Sigmoid colon (tissue), 7 donors: ENCODE data around the gene POMC. TPM values are rescaled to one million over a fixed set of nuclear protein-coding genes. Genes with fewer than 3 reads are reported as not detected.

Experiments used
- DNase-seq: peaks from one replicate; pipeline ENCODE4 v3.0.0-alpha.2; 2019
- H3K27ac ChIP-seq, 4 donors: fragments of 200-600 bp; sonication (generic); one replicate each; pipeline ENCODE4 v1.5.1; 2016 to 2019; ENCODE audit warnings: mild to moderate bottlenecking in 1 of 4
- H3K27me3 ChIP-seq, 3 donors: fragments of 200-600 bp; sonication (generic); one replicate each; pipeline ENCODE4 v1.5.1; 2019; ENCODE audit warnings: mild to moderate bottlenecking in 1 of 3
- H3K36me3 ChIP-seq, 4 donors: fragments of 200-600 bp; sonication (generic); one replicate each; pipeline ENCODE4 v1.5.1; 2016 to 2019
- H3K4me1 ChIP-seq, 4 donors: fragments of 200-600 bp; sonication (generic); one replicate each; pipeline ENCODE4 v1.5.1; 2017 to 2019
- H3K4me3 ChIP-seq, 4 donors: fragments of 200-600 bp; sonication (generic); one replicate each; pipeline ENCODE4 v1.5.1; 2017 to 2019; ENCODE audit warnings: mild to moderate bottlenecking in 2 of 4, moderate library complexity in 1 of 4
- H3K9me3 ChIP-seq, 4 donors: fragments of 200-600 bp in 3 of 4; sonication (generic) in 3 of 4; one replicate each; pipeline versions ENCODE4 v1.5.1 to v1.6.1; 2013 to 2019
- CTCF ChIP-seq, 4 experiments: fragments of 450-650 bp in 3 of 4; fragments of 200-600 bp in 1 of 4; IDR thresholded peaks; one replicate each; pipeline ENCODE4 v1.5.1; 2016 to 2019; ENCODE audit warnings: antibody characterized with exemption in 4 of 4, mild to moderate bottlenecking in 3 of 4, moderate library complexity in 2 of 4
- EP300 ChIP-seq, 4 donors: sonication (generic); formaldehyde crosslinking; IDR thresholded peaks; one replicate each; pipeline ENCODE4 v1.6.1; 2017; ENCODE audit warnings: antibody characterized with exemption in 4 of 4
- POLR2A ChIP-seq, 2 donors: fragments of 450-650 bp; IDR thresholded peaks; one replicate each; pipeline ENCODE4 v1.6.1; 2016; ENCODE audit warnings: antibody characterized with exemption in 2 of 2, mild to moderate bottlenecking in 2 of 2, moderate library complexity in 2 of 2
- POLR2AphosphoS5 ChIP-seq, 4 donors: sonication (generic); formaldehyde crosslinking; IDR thresholded peaks; one replicate each; pipeline ENCODE4 v1.6.1; 2017; ENCODE audit warnings: antibody characterized with exemption in 4 of 4
- WGBS, 2 donors: extraction: QIAGEN DNeasy Blood & Tissue Kit; methylation state at CpG; one replicate each; pipeline ENCODE4 v1.1.7; 2013; 5-methylcytosine and 5-hydroxymethylcytosine counted together
- intact Hi-C: fragments of 100-400 bp; cut with DNase I; formaldehyde crosslinking; loops from one replicate; pipeline ENCODE4 v1.15.1; 2023
- polyA plus RNA-seq, 3 donors: library from polyadenylated mRNA; stranded (reverse); fragments of 200-250 nt; gene quantifications; one replicate each; pipeline ENCODE4 v1.2.3, GENCODE V29; 2013
- total RNA-seq, 4 donors: library from RNA; depleted of rRNA; stranded (reverse); fragments of >200 nt; gene quantifications; one replicate each; pipeline ENCODE4 v1.1.0, GENCODE V29; 2016
- donor health status: healthy with polysubstance abuse.
- donor health status: Bipolar disorder and iron deficiency.
- donor health status: healthy.

Gene POMC
- total and polyA plus RNA-seq, 7 donors = 0.69 to 34.2 (median 18.1) TPM

GRCh38 chr2:25122367-25122766 is 46.0 kb downstream of the POMC start:
- Histone ChIP-seq H3K4me1 (no peaks in the 10 kb centered on the region), H3K36me3 (no peaks in the 10 kb centered on the region), H3K27ac (no peak overlapping the region), H3K9me3 (no peaks in the 10 kb centered on the region), H3K27me3 (no peaks in the 10 kb centered on the region), H3K4me3 (no peak overlapping the region)
- 95 to 96% methylated on average over 3 of the region's 3 CpGs for WGBS, 2 donors
- TF ChIP-seq POLR2AphosphoS5 (IDR thresholded peaks at IDR 0.05) = no peak
- no peak for TF ChIP-seq CTCF (IDR thresholded peaks at IDR 0.05)
- TF ChIP-seq POLR2A (IDR thresholded peaks at IDR 0.05) = no peak
- TF ChIP-seq EP300 (IDR thresholded peaks at IDR 0.05) = no peak
- no peak for DNase-seq
- intact Hi-C loops = no loop called here

- no peaks in the 10 kb centered on the region for H3K27me3 ChIP-seq
- H3K4me3 ChIP-seq = no peak overlapping the region
- no peak overlapping the region for H3K27ac ChIP-seq
- TF ChIP-seq CTCF (IDR thresholded peaks at IDR 0.05) (no peak), POLR2AphosphoS5 (IDR thresholded peaks at IDR 0.05) (no peak), EP300 (IDR thresholded peaks at IDR 0.05) (no peak), POLR2A (IDR thresholded peaks at IDR 0.05) (no peak)
- no peaks in the 10 kb centered on the region for H3K9me3 ChIP-seq
- intact Hi-C loops = no loop called here
- no peak for DNase-seq
- H3K4me1 ChIP-seq = peaks cover 0 to 6% (median 2%) of the 10 kb centered on the region in 4 donors
- no peaks in the 10 kb centered on the region for H3K36me3 ChIP-seq
- WGBS, 2 donors = 92 to 93% methylated on average over 11 of the region's 11 CpGs
These were observed 49.1 kb downstream of the POMC start for GRCh38 chr2:25119263-25119662.

GRCh38 chr2:25116956-25117355 is 51.4 kb downstream of the POMC start:
- 89 to 95% methylated on average over 13 of the region's 13 CpGs for WGBS, 2 donors

GRCh38 chr2:25115902-25116301 is 52.5 kb downstream of the POMC start:
- Histone ChIP-seq H3K4me3 (no peak overlapping the region), H3K9me3 (no peaks in the 10 kb centered on the region), H3K27ac (no peak overlapping the region), H3K36me3 (no peaks in the 10 kb centered on the region), H3K27me3 (no peaks in the 10 kb centered on the region), H3K4me1 (peaks cover 0 to 6% (median 2%) of the 10 kb centered on the region in 4 donors)
- no peak for DNase-seq
- intact Hi-C loops = no loop called here
- TF ChIP-seq CTCF (IDR thresholded peaks at IDR 0.05) = no peak
- TF ChIP-seq POLR2AphosphoS5 (IDR thresholded peaks at IDR 0.05) = no peak
- TF ChIP-seq POLR2A (IDR thresholded peaks at IDR 0.05) = no peak
- TF ChIP-seq EP300 (IDR thresholded peaks at IDR 0.05) = no peak
- 88% methylated on average over 4 of the region's 4 CpGs for WGBS, 2 donors

More at GRCh38 chr2:25116956-25117355, 51.4 kb downstream of the POMC start:
- no peak overlapping the region for H3K4me3 ChIP-seq
- H3K9me3 ChIP-seq = no peaks in the 10 kb centered on the region
- no peak for DNase-seq
- H3K36me3 ChIP-seq = no peaks in the 10 kb centered on the region
- no peak overlapping the region for H3K27ac ChIP-seq
- peaks cover 0 to 6% (median 2%) of the 10 kb centered on the region in 4 donors for H3K4me1 ChIP-seq
- intact Hi-C loops = no loop called here
- H3K27me3 ChIP-seq = no peaks in the 10 kb centered on the region
- TF ChIP-seq EP300 (IDR thresholded peaks at IDR 0.05) (no peak), CTCF (IDR thresholded peaks at IDR 0.05) (no peak), POLR2A (IDR thresholded peaks at IDR 0.05) (no peak), POLR2AphosphoS5 (IDR thresholded peaks at IDR 0.05) (no peak)

GRCh38 chr2:25115249-25115883 is 53.0 kb downstream of the POMC start:
- Histone ChIP-seq H3K4me1 (peaks cover 0 to 6% (median 2%) of the 10 kb centered on the region in 4 donors), H3K27me3 (no peaks in the 10 kb centered on the region), H3K4me3 (no peak overlapping the region), H3K36me3 (no peaks in the 10 kb centered on the region), H3K27ac (no peak overlapping the region), H3K9me3 (no peaks in the 10 kb centered on the region)
- intact Hi-C loops = no loop called here
- no peak for DNase-seq
- WGBS, 2 donors = 92 to 93% methylated on average over 9 of the region's 9 CpGs
- no peak for TF ChIP-seq EP300 (IDR thresholded peaks at IDR 0.05)
- no peak for TF ChIP-seq POLR2A (IDR thresholded peaks at IDR 0.05)
- TF ChIP-seq CTCF (IDR thresholded peaks at IDR 0.05) = no peak
- no peak for TF ChIP-seq POLR2AphosphoS5 (IDR thresholded peaks at IDR 0.05)
